Stimulated activated CD4-positive, alpha-beta T cell treated with anti-CD3 and anti-CD28 coated beads, Interleukin-2, amount 100 ng/mL, for 4 hours (primary cell): ENCODE results near the gene MMD.
A peak's percentile ranks its signal among the peaks of the same experiment; 100 is the strongest.
"Not testable (repeated sequence)": the region's sequence is repeated elsewhere in the genome, so short reads cannot be mapped to it uniquely, and the experiment has no call there.

Source experiments
- DNase-seq: peaks from one replicate; pipeline ENCODE4 v3.0.0-alpha.2; 2020; ENCODE audit warnings: low read depth

MMD gene, protein sequence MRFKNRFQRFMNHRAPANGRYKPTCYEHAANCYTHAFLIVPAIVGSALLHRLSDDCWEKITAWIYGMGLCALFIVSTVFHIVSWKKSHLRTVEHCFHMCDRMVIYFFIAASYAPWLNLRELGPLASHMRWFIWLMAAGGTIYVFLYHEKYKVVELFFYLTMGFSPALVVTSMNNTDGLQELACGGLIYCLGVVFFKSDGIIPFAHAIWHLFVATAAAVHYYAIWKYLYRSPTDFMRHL

DNA sequence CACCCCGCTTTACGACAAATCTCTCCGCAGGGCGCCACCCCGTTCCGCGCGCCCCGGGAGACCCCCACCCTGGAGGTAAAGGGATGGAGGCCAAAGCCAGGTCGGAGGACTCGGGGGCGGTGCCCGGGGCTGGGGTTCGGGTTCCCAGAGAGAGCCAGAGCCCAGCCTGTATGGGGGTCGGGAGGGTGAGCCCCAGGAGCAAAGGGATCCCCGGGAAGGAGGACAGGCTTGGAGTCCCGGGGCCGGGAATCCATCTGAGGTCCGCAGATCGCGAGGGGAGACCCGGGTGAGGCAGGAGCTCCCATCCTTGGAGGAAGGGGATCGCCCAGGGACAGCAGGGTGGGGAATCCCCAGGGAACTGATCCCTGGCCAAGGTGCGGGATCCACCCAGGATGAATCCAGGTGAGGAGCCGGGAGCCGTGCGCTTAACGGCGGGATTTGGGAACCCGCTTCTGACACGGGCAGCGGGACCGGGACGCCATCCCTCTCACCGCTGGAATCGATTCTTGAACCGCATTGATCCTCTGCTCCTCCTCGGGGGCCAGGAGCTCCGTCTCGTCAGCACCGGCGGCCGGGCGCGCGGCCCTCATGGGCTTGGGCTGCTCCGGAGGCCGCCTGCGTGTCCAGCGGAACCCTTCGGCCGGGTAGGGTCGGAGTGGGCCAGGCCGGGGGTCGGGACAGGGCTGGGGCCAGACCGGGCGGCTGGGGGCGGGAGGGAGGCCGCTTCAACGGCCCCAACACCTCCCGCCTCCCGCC is at the start of gene MMD:
Gene MMD (minus strand): TSS at position 657 of the 756 bp plus-strand sequence. CDS start 140 bp downstream, at position 517.
- DNase-seq, result no peak

DNA sequence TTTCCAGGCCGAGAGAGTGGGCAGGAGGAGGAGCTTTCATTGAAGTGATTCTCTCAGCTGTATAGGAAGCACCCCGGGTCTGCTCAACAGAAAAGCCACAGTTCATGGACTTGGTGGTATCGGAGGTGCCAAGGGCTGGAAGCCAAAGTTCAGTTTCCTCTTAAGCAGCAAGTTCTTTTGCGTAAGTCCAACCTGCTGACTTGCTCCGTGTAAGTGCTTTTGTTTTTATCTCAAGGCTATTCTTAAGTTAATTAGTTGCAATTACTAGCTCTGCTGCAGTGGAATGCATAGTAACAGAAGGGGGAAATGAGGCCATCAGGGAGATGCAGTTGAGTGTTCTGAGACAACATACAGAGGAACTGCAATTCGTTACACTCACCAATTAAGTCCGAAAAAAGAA is 45.0 kb upstream of the MMD start:
- no peak for DNase-seq

DNA sequence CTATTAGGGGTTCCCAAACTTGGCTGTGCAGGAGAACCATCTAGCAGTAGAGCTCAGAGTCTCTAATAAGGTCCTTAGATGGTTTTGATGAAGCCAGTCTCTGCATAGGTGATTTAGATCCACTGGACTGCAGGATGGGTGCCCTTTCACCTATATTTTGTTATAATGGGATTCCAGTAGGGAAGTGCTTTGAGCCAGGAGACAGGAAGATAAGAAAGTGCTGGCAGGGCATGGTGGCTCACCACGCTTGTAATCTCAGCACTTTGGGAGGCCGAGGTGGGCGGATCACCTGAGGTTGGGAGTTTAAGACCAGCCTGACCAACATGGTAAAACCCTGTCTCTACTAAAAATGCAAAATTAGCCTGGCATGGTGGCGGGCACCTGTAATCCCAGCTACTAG is 44.1 kb upstream of the MMD start:
- not testable (repeated sequence) for DNase-seq

DNA sequence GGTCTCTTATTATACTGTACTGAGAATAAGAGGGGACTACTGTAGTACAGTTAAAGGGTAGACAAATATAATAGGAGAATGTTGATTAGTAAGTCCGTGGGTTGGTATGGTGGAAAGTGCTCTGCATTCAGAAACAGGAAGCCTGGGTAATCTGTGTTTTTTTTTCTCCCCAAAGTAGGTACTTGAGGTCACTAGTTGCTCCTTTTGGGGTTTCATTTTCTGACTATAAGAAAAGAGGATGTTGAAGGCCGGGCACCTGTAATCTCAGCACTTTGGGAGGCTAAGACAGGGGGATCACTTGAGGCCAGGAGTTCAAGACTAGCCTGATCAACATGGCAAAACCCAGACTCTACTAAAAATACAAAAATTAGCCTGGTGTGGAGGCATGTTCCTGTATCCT is 42.0 kb upstream of the MMD start:
- no peak for DNase-seq

DNA sequence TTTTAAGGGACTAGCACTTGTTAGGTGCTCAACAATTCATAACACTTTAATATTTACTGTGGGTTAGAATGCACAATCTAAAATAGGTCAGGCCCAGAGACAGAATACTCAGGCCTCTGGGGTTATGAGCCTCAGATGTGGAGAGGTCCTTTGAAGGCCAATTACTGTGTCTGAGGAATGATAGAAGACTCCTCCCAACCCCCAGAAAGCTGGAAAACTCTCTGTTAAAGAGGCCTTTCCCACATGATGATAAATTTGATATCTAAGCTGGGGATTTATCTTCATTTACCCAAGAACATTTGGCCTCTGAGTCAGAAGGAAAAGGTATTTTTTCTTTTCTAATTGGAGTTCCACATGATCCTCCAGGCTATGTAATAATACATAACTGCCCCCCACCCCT is 41.1 kb upstream of the MMD start:
- no peak for DNase-seq

DNA sequence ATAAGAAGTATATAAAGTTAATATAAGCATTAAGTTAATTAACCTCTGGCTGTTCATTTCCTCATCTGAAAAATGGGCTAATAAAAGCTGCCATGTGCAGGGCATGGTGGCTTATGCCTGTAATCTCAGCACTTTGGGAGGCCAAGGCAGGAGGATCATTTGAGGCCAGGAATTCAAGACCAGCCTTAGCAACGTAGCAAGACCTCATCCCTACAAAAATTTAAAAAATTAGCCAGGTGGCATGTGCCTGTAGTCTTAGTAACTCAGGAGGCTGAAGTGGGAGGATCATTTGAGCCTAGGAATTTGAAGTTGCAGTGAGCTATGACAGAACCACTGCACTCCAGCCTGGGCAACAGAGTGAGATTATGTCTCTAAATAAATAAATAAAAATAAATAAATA is 40.6 kb upstream of the MMD start:
- DNase-seq, result no peak

DNA sequence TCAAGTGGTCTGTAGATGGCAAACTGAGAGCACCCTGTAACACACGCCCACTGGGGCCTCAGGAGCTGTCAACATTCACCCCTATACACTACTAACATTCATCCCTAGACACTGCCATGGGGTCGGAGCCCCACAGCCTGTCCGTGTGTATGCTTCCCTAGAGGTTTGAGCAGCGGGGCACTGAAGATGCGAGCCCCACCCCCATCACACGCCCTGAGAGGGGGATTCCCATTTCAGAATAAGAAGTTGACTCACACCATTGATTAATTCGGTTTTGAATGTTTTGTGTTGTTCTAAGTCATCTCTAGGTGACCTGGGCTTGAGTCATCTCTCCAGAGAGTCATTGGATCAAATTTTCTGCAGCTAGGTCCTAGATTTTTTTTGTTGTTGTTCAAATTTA is 37.3 kb upstream of the MMD start:
- peak; percentile 2 for DNase-seq

DNA sequence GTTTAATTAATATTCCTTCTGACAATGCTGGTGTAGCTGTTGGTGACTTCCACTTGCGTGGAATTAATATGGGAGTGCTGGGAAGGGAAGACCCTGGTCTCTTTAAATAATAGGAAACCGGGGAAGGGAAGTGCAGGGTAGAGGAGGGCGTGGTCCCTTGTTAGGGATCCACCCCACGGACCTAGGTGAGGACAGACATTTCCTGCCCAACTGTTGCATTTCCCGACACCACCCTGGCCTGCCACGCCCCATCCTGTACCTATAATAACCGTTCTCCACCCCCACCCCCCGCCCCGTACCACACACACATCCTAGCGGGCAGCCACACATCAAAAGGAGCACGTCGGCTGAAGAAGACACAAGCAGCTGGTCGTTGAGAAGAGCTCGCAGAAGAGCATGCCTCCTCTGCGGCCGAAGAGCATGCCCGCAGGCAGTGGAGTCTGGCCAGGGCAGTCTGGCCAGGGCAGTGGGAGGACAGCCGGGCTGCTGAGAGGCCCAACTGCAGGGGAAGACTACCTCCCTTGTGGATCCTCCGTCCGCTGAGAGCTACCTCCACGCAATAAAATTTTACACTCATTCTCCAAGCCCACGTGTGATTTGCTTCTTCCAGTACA is 36.8 kb upstream of the MMD start:
- no peak for DNase-seq

DNA sequence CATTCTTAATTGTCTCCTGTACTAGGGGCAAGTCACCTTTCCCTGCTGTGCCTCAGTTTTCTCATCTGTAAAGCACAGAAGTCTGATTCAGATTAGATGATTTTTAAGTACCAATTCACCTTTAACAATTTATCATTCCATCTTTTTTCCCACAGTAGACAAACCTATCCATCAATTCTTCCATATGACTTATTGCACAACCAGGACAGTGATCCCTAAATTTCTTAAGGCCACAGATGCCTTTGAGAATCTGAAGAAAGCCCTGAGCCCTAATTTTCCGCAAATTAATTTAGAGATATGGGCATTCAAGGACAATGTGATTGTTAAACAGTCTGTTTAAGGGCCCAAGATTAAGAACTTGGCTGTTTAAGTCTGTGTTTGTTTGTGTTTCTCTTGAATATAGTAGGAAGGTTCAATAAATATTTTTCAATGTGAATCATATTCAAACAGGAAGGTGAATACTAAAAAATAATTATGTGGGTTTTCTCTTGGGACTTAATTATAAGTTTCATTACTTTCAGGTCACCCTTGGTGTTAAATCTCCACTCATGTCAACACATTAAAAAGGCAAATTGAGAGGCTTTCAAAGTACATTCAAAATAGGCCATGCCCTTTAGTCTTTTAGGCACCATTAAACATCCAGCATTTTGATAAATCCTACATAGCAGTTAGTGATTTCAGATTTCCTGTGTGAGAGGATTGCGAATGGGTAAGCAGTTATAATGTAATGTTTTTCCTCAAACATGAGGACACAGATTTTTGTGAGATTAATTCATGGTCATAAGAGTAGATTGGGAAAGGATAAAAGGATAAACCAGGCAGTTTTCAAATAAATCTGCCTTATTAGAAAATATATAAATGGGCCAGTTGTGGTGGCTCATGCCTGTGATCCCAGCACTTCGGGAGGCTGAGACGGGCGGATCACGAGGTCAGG is 34.9 kb upstream of the MMD start:
- no peak for DNase-seq

DNA sequence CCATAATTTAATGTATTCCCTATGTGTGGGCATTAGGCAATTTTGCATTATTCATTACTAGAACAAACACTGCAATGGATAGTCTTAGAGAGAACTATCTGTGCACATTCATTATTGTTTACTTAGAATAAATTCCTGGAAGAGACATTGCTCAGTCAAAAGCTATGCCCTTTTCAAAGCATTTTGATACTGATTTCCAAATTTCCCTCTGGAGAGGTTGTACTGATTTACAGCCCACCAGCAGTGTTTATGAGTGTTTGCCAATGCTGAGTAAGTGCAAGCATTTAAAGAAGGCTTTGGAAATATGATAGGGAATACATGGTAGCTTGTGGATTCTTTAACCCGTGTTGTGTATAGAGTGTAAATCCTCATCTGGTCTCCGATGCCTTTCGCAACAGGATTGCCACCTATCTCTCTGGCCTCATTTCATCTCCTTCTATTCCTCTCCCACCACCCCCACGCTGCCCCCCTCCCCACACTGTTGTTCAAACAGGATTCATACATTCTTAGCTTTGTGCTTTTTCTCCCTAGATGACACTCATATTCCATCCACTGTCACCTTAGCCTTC is 33.4 kb upstream of the MMD start:
- no peak for DNase-seq

DNA sequence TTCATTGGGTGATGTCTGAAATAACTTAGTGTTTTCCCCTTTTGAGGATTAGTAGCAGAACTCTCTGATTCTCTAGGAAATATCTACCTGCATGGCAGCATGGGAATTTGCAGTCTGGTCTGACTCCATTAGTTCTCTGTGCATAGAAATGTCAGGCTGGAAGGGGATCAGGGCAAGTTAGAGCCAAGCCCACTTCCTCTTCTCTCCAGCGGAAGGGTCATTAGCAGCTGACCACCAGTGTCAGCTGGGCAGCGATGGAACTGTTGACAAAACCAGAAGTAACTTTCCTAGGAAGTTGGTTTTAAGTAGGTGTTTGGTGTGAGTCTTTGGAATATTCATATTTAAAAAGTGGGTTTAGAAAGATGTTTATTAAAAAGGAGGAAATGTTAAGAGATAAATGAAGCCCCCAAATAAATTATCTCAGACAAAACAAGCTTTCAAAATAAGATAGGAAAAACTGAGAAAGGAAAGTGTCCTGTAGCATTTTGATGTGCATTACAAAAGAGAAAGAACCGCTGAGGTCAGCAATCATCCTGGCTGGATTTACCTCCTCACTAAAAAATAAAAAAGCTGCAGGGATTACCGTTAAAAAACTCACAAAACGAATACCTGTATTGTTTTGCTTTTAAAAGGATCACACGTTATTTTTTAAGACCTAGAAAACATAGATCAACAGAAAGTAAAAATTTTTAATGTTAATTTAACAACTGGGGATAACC is 32.4 kb upstream of the MMD start:
- no peak for DNase-seq

DNA sequence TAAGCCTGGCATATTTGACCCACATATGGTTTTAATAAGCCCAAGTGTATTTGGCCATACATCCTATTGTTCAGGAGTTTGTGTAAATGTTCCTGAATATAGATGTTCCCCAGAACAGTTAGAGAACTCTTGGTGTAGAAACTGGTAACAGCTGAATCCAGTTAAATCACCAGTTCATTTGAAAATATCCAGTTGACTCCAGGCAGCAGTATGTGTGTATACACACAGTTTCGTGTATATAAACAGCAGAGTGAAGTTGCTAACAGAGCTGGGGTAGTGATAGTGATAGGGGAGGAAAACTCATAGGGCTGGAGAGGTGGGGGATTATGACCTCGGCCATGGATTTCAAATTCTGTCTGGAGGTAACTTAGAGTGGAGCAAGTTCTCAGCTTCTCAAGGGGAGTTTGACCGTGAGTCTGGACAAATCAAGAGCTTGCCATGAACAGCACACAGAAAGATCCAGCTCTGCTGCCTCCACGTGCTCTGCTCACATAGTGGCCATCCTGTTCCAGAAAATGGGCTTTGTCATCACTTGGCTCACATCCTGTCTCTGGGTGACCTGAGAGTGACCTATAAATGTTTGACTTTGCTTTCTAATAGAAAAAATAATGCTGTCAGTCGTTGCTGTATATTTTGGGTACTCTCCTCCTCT is 30.6 kb upstream of the MMD start:
- DNase-seq, result no peak

DNA sequence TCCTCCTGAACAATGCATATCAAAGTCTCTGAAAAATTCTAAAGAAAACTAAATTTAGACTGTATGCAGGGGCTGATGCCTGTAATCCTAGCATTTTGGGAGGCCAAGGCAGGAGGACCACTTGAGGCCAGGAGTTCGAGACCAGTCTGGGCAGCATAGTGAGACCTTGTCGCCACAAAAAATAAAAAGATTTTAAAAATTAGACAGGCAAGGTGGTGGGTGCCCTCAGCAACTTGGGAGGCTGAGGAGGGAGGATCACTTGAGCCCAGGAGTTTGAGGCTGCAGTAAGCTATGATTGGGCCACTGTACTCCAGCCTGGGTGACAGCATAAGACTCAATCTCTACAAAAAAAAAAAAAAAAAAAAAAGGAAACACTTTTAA is 30.1 kb upstream of the MMD start:
- no peak for DNase-seq

DNA sequence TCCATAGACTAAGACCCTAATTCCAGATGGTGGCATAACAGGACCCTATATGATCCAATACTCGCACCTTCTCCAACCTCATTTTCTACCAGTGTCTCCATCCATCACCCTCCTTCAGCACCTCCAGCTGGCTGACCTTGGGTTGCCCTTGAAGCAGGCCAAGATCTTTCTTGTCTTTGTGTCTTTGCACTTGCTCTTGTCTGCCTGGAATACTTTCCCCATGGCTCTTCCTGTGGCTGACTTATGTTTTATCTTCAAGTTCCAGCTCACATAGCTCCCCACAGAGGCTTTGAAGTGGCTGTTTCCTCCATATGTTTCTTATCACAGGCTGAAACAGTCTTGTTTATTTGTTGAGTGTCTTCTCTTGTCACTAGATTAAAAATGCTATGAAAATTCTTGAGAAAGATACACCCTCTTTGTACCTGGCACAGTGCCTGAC is 29.6 kb upstream of the MMD start:
- DNase-seq, result no peak

DNA sequence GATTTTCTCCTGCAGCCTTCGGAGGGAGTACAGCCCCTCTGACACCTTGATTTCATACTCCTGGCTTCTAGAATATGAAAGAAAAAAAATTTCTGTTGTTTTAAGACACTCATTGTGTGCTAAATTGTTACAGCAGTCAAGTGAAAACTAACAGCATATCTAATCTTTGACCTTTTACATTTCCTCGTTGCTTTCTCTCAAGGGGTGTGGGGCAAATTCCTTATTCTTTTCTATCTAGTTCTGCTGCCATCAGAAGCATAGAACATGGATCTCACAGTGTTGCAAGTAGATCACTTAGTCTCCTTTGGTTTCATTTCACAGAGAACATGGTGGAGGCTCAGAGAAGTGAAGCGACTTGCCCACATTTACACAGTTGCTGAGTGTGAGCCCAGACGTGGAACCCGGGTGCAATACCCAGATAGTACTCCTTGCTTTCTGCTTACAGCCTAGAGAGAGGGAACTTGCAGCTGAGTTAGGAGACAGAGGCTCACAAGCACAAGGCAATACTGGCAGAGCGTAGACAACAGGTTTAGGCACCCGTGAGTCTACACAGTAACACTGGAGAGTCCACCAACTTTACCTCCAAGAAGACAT is 28.7 kb upstream of the MMD start:
- no peak for DNase-seq

DNA sequence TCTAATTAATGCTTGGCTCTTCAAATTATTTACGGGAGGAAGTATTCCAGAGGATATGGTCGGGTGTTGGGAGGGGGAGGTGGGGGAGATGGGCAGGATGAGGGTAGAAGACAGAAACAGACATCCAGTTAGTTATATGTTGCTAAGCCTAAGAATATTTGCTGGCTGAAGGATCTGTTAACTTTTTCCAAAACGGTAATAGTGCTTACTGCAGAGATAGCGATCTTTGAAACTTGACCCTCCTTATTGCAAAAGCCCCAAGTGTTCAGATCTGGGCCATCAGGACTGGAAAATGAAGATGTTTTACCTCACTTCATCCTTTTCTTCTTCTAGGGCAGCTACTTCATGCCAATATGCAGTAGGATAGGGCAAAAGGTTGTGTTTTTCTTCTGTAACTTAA is 27.0 kb upstream of the MMD start:
- no peak for DNase-seq

DNA sequence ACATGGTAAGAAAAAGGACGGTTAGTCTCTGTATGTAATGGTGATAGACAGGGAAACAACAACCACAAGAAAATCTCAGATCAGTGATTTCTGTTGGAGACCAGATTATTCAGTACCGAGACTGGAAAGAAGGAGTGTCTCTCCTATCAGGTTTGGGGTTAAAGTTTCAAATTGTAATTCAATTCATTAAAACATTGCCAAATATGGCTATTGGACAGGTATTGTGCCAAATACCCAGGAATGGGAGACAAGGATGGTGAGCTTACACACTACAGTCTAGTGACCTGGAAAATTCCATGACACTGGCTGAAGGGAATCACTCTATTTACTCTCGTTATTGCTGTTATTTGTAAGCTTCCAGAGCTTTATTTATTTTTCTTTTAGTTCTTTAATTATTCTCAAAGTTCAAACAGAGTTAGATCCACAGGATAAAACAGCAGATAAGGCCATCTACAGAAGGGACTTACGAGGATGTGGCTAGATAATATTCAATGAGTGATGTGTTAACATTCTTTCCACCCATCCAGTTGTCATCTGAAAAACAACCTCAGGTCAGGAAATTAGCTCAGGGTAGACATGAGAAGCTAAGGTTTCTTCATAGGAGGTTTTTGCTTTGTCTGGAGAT is 25.1 kb upstream of the MMD start:
- DNase-seq, result no peak

DNA sequence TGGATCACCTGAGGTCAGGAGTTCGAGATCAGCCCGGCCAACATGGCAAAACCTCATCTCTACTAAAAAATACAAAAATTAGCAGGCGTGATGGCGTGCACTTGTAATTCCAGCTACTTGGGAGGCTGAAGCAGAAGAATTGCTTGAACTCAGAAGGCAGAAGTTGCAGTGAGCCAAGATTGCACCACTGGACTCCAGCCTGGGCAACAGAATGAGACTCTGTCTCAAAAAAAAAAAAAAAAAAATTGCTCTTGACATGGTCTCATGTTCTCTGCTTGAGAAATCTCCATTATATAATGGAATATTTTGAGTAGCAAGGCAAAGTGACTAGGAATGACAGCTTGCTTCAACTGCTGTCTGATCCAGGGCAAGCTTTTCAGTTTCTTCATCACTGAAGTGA is 24.4 kb upstream of the MMD start:
- not testable (repeated sequence) for DNase-seq

DNA sequence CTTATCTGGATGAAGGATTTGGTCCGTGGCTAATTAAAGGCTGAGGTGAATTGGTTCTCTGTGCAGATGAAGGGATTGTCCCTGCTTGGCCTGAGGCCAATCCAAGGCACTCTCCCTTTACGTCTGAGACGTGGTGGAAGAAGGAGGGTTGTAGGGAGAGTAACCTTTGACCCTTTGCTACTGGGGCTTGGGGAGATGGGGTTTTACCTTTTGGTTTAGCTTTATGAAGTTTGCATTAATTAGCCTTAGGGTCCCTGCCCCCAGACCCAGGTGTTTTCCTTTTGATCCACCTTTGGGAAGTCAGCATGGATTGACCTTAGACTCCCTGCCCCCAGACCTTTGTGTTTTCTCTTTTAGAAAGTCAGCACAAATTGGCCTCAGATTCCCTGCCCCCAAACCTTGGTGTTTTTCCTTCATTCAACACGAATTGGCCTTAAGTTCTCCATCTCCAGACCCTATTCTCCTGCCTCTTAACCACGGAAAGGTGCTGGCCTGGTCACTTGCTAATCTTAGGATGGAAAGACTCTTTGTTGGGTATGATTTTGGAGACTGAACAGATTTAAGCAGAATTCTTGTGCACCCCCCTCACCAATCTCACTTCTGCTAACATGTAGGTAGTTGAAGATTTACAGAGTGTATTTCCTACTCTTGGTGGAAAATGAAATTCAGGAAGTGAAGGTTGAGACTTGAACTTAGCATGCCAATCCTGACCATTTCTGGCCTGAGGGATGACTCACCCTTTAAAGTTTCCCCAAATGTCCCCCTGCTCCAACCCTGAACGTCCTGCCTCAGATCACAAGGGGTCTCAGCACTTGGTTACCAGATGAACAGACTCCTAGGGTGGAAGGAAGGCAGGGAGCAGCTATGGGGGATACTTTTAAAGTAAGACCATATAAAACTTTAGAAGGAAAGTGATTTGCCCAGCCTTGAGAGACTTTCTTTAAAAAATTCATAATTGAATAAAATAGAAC is 23.1 kb upstream of the MMD start:
- no peak for DNase-seq
